ENCODE measurements around the gene ITGA4.

- no peak for TF ChIP-seq RELA (CRISPR knock-in tag; IDR thresholded peaks at IDR 0.05; ENCODE audit: borderline replicate concordance)
- no peak for TF ChIP-seq TP53 (CRISPR knock-in tag; IDR thresholded peaks at IDR 0.05)
- TF ChIP-seq TEAD4 (CRISPR knock-in tag; IDR thresholded peaks at IDR 0.05), result no peak
- TF ChIP-seq ZNF416 (CRISPR knock-in tag; IDR thresholded peaks at IDR 0.05), result no peak
Observed at GRCh38 chr2:181566334-181567032, 109.3 kb downstream of the ITGA4 start.
